RPMI7951 (cell line): ENCODE data around the gene ABCB8. TPM values are rescaled to one million over a fixed set of nuclear protein-coding genes. Genes with fewer than 3 reads are reported as not detected.

ENCODE experiments used
- DNase-seq: peaks from one replicate; pipeline ENCODE4 v3.0.0-alpha.2; 2012; ENCODE audit warnings: low read depth
- total RNA-seq: library from RNA; depleted of rRNA; stranded (reverse); fragments of >200 nt; shearing (Covaris generic); gene quantifications from 2 replicates; pipeline ENCODE4 v1.2.3, GENCODE V29; 2014; rRNA removed

The ABCB8 gene
- 26.9 and 27.8 TPM in 2 replicates for total RNA-seq

DNA sequence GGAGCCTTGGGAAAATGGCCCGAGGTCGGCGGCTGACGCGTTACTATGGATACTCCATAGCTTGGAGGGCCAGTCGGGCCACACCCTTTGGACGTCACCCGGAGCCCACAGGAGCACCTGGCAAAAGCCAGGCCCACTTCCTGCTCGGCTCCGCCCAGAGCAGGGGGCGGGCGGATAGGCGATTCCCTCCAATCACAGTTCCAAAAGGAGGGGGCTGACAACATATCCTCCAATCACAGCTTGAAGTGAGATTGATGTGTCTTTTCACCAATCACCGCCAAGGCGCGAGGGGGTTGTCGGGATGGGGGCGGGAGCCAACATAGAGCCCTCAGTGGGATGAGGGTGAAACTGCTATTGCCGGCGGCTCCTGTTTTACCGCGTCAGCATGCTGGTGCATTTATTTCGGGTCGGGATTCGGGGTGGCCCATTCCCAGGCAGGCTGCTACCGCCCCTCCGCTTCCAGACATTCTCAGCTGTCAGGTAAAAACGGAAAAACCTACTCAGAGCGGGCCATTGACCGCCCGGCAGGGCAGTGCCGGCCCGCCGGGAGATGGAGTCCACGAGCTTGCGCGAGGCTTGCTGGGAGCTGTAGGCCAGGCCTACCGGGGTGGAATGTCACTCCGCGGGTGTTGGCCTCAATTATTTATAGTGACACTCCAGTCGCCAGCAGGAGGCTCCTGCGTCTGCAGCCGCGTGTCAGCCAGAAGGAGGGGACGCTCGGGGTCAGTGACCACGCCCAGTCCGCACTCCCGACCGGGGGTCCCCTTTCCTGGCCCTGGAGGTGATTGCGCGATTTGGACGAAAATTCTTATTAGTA lies at the start of gene ABCB8:
Gene ABCB8 (plus strand): TSS at position 320 of the 817 bp plus-strand sequence. CDS start 66 bp downstream, at position 386.
- peak; percentile 98 for DNase-seq

DNA sequence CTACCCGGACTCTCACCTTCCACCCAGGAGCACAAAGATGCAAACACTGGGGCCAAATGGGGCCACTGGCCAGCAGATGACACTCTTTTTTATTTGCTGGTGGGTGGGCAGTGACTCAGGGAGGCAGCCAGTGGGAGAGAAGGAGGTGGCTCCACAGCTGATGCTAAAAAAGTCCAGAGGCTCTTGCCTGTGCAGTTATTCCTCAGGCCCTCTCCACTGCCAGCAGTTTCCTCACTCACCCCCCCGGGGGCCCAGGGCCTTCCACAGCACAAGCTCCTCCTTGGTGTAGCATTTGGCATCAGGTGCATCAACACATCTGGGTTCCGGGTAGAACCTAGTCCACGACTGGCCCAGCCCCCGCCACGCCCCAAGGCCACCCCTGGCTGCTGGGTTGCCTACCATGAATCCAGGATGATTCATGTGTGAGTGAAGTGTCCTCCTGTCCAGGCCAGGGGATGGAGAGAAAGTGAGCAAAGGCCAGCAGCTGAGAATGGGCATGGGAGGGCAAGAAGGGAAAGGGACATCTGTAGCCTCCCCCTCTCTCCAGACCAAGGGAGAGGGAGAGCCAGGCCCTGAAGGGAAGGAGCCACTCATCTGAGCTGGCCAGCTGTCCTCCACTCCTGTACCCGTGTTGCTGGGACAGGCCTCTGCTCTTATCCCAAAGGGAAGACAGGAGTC lies 48.4 kb upstream of the ABCB8 start:
- DNase-seq = no peak

DNA sequence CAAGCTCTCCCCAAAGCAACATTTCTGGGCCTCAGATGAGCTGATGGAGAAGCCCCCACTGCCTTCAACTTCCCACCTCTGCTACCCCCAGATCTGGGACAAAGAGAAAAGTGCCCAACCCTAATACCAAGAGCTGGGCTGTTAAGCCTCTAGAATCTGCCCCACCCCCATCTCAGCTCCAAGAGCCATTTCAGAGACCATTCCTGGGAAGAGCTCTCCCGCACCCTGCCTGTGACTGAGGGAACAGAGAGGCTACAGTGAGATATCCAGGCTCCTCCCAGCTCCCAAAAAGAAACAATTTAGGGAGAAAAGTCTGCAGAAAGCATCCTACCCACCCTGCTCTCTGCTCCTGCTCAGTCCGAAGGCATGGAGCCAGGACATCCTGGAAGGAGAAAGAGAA lies 47.6 kb upstream of the ABCB8 start:
- no peak for DNase-seq

DNA sequence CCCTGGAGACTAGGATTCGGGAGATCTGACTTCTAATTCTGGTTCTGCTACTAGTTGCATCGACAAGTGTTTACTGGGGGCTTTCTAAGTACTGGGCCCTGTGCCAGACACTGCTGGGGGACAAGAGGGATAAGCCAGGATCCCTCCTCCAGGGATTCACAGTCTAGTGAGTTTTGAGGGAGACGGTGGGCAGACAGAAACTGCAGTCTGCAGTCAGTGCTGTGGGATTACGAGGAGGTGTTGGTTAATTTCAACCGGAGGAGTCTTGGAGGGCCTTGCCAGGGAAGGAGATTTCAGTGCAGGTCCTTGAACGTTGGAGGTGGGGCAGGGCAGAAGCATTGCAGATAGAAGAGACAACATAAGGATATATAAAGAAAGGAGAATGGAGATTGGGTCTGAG lies 46.6 kb upstream of the ABCB8 start:
- DNase-seq = no peak

DNA sequence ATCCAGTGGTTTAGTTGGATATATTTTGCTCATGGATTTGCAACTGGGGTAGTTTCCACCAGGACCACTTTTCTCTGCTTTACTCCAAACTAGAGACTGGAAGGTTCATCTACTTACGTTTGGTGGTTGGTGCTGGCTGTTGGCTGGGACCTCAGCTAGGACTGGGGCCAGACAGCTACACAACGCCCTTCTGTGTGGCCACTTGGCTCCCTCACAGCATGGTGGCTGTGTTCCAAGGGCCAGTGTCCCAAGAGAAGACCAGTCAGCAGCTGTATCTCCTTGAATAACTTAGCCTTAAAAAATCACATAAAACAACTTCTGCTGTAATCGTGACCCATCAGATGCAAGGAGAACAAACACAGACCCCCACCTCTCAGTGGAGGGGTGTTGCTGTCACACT lies 45.9 kb upstream of the ABCB8 start:
- no peak for DNase-seq

DNA sequence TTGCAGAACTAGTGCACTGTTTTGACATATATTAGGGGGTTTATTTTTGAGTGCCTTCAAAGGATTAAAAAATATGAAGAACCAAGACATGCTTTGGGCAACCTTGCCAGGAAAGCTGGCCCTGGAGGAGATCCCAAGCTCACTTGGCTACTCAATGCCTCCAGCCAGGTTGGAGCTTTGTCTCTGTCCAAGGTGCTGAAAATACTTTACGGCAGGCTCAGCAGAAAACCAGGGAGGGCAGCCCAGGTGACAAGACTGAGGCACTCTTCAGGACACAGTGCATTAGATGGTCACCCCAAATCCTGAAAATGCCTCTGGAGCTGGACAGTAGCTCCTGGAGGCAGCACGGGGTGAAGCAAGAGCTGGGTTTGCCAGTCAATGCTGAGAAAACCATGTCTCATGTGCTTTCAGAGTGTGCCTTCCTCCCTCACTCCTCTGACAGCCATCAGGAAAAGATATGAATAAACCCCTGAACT lies 44.3 kb upstream of the ABCB8 start:
- DNase-seq = peak; percentile 22

DNA sequence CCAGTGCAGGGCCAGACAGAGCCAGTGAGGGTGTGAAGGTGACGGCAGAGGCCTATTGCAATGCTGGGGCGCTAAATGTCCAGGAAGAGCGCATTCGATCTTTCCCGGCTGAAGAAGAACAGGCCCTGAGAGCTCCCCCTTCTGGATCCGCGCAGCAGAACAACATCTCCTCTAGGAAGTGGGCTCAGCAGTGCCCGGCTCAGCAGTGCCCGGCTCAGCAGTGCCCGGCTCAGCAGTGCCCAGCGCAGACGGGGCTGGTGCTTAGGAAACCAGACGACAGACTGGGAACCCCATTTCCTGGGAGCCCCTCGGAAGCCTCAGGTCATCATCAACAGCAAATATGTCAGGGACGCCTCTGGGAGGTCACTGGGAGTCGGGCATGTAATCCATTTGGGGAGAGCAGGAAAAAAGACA lies 42.1 kb upstream of the ABCB8 start:
- peak; percentile 44 for DNase-seq

DNA sequence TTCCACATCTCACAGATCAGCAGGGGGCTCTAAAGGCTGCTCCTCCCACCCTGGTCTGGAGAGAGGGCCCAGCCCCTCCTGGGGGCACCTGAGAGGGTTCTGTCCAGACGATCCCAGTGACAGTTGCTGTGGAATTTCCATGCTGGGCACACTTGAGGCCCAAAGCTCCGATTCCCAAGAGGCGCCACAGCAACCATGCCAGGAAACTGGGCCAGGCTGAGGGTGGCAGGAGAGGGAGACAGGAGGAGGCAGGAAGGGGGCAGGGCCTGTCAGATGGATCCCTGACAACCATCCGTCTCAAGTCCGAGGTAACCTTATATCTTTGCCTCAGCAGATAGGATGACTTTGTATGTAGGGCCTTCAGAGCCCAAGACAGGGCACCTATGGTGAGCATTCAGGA lies 41.7 kb upstream of the ABCB8 start:
- DNase-seq = no peak

DNA sequence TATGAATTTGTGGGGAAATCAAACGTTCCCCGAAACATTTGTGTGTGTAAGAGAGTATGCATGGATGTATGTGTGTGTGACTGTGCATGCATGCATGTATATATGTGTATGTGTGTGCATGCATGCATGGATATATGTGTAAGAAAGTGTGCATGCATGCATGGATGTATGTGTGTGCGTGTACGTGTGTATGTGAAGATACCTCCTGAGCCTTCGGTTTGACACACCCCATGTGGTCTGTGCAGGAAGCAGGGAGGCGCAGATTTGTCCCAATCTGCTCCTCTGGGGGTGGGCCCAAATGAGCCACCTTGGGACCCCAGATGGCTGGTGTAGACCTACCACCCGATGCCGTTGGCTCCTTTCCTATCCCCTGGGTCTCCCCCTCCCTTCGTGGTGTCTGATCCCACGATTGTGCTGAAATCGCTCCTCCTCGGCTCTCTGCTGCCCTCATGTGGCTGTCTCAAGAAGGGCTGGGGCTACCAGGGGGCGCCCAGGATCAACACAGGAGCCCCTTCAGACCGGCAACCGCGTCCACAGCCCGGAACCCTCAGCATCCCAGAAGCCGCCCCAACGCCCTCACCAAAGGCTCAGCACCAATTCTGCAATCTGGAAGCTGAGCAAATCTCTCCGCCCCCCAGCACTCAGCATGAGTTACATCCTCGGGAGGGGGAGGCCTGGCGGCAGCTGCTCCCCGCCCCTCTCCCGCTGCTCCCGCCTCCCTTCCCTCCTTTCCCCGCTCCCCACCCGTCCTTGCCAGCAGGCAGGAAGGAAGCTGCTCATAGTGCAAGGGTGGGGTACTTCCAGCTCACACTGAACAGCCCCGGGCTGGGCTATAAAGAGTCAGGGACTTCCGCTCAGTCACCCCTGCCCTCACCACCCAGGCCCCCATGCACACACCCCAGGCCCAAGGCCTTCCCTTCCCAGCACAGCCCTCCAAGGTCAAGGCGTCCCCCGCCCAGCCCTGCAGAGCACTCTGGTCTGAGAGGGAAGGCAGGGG lies 39.7 kb upstream of the ABCB8 start:
- DNase-seq = peak; percentile 31

DNA sequence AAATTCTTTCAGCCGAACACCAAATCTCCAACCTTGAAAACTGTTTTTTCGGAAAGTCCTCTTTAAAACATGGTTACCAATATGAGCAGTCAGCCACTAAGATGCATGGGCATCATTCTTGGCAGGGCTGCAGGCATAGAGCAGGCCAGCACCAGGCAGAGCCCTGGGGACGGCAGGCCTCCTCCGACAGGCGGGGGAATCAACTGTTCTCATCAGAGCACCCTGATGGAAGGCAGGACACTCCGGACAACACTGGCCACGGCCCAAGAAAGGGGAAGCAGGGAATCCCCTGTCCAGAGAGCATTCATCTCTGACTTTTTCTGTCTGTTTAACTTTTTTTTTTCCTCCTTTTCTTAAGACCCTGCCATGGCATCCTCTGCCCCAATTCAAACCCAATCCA lies 38.8 kb upstream of the ABCB8 start:
- DNase-seq = no peak

DNA sequence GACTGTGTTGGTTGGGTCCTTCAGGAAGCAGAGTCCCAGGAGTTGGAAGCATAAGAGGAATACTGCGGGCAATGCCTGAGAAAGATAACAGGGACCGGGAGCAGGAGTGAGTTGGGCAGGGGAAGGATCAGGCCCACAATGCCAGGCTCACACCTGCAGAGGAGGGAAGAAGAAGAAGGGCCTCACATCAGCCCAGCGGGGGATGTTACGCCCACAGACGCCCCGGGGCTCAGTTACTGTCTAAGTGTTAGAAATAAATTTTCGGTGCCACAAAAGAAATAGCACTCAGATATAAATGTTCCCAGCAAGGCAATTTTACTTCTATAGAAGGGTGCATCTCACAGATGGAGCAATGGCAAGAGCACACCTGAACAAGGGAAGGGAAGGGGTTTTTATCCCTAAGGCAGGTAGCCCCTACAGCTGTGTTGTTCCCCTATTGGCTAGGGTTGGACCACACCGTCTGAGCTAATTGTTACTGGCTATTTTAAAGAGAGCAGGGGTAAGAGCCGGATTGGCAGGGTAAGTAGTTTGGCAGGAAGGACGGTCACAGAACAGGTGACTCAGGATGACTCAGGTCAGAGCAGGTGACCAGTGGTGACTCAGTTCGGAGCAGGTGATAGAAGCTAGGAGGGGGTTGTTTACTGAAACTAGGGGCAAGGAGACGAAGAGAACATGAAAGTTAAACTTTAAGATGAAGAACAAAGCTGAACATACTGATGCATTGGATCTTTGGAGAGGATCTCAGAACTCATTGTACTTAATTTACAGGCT lies 37.6 kb upstream of the ABCB8 start, which contains the start of gene NOS3:
Gene NOS3 (plus strand): TSS at position 602 of the 771 bp plus-strand sequence. CDS start 2,787 bp downstream, outside the sequence.
- no peak for DNase-seq

DNA sequence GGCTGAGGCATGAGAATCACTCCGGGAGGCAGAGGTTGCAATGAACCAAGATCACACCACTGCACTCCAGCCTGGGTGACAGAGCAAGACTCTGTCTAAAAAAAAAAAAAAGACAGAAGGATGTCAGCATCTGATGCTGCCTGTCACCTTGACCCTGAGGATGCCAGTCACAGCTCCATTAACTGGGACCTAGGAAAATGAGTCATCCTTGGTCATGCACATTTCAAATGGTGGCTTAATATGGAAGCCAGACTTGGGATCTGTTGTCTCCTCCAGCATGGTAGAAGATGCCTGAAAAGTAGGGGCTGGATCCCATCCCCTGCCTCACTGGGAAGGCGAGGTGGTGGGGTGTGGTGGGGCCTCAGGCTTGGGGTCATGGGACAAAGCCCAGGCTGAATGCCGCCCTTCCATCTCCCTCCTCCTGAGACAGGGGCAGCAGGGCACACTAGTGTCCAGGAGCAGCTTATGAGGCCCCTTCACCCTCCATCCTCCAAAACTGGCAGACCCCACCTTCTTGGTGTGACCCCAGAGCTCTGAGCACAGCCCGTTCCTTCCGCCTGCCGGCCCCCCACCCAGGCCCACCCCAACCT lies 36.1 kb upstream of the ABCB8 start:
- peak; percentile 16 for DNase-seq

DNA sequence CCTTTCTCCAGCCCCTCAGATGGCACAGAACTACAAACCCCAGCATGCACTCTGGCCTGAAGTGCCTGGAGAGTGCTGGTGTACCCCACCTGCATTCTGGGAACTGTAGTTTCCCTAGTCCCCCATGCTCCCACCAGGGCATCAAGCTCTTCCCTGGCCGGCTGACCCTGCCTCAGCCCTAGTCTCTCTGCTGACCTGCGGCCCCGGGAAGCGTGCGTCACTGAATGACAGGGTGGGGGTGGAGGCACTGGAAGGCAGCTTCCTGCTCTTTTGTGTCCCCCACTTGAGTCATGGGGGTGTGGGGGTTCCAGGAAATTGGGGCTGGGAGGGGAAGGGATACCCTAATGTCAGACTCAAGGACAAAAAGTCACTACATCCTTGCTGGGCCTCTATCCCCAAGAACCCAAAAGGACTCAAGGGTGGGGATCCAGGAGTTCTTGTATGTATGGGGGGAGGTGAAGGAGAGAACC lies 35.4 kb upstream of the ABCB8 start:
- peak; percentile 25 for DNase-seq

DNA sequence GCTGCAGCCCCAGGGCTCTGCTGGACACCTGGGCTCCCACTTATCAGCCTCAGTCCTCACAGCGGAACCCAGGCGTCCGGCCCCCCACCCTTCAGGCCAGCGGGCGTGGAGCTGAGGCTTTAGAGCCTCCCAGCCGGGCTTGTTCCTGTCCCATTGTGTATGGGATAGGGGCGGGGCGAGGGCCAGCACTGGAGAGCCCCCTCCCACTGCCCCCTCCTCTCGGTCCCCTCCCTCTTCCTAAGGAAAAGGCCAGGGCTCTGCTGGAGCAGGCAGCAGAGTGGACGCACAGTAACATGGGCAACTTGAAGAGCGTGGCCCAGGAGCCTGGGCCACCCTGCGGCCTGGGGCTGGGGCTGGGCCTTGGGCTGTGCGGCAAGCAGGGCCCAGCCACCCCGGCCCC lies 34.7 kb upstream of the ABCB8 start:
- DNase-seq = no peak

DNA sequence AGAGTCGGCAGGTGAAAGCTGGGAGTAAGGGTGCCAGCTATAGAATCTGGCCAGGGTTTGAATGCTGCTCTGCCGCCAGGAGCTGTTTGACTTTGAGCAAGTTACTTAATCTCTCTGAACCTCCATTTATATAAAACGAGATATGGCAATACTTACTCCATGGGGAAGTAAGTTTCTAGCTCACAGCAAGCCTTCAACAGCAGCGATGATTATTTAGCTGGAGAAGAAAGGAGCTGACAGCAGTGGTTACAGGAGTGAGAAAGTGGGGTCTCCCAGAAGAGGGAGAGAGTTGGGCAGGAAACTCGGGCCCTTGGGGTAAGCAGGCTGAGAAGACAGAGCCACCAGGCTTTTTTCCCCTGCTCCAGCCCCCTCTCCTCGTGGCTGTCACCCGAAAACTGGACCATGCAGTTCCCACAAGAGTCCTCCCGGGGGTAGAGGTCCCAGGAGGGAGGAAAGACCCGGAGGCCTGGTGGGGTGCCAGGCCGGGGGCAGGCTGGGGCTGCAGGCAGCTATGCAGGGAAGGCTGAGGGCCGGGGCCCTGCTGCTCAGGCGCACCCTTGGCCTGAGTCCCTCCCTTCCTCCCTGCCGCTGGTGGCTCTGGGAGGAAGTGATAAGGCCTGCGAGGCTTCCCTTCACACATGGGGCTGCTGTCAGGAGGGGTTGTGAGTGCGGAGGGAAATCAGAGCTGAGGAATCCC lies 34.0 kb upstream of the ABCB8 start:
- DNase-seq = no peak

DNA sequence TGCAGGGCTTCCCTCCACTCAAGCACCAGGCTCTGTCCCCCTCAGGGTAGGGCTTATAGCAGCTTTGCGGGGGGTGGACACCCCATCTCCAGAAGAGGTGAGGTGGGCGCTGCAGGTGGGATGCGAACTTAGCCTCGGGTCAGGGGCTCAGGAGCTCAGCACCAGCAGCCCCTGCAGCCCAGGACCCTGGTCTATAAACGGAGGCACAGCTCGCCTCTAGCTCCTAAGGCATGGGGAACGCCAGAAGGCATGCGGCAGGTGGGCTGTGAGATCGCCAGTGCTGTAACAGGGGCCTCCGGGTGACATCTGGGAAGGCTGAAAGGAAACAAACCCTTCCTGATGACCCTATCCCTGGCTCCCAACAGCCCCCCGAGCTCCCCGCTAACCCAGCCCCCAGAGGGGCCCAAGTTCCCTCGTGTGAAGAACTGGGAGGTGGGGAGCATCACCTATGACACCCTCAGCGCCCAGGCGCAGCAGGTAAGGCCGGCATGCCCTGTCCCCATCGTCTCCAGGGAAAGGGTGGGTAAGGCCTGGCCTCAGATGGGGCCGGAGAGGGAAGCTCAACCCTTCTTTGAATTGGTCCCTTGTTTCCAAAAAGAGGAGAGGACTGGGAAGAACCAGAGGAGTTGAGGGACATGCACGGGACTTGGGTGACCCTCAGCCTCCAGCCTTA lies 33.3 kb upstream of the ABCB8 start:
- DNase-seq = no peak

DNA sequence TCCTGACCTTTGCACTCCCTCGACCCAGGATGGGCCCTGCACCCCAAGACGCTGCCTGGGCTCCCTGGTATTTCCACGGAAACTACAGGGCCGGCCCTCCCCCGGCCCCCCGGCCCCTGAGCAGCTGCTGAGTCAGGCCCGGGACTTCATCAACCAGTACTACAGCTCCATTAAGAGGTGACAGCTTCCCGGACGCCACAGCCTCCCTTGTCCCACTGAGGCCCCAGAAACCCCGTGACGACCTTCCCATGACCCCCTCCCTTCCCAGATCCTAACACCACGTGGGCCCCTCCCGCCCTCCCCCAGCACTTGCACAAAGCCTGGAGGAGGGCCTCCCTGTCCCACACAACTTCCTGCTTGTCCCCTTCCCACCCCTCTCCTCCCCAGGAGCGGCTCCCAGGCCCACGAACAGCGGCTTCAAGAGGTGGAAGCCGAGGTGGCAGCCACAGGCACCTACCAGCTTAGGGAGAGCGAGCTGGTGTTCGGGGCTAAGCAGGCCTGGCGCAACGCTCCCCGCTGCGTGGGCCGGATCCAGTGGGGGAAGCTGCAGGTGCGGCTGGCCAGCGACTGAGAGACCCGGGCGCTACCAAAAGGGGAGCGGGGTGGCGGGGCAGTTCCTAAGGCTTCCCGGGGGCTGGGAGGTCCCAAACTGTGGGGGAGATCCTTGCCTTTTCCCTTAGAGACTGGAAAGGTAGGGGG lies 31.7 kb upstream of the ABCB8 start:
- no peak for DNase-seq

DNA sequence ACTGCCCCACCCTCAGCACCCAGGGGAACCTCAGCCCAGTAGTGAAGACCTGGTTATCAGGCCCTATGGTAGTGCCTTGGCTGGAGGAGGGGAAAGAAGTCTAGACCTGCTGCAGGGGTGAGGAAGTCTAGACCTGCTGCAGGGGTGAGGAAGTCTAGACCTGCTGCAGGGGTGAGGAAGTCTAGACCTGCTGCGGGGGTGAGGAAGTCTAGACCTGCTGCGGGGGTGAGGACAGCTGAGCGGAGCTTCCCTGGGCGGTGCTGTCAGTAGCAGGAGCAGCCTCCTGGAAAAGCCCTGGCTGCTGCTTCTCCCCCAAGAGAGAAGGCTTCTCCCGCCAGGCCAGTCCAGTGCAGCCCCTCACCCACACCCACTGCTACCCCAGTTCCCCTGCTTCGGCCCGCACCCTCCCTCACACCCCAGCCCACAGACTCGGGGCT lies 31.2 kb upstream of the ABCB8 start:
- no peak for DNase-seq
